Endothelial cell of umbilical vein (primary cell): ENCODE measurements around the gene KREMEN1. TPM values are rescaled to one million over a fixed set of nuclear protein-coding genes. Genes with fewer than 3 reads are reported as not detected.

Experiments used
- BruUV-seq: library from RNA; stranded (reverse); fragments of 400-500 nt; replicated peaks from 2 replicates; lab custom pipeline; 2021; lab: Mats Ljungman, UMichigan
- CTCF ChIA-PET: fragments of 300-600, 350-600 bp; sonication (Branson Sonifier 250); formaldehyde crosslinking; loops from one replicate; lab custom pipeline; 2021; ENCODE audit warnings: antibody characterized with exemption, inconsistent platforms; lab: Charles Lee
- POLR2A ChIA-PET: fragments of 300-600, 350-600 bp; sonication (Branson Sonifier 250); formaldehyde crosslinking; loops from one replicate; lab custom pipeline; 2021; ENCODE audit warnings: antibody characterized with exemption, inconsistent platforms; lab: Charles Lee
- DNase-seq: peaks from one replicate; pipeline ENCODE4 v3.0.0-alpha.2; 2011; ENCODE audit warnings: low read depth, low spot score
- FAIRE-seq: peaks from 2 replicates; lab custom pipeline; 2011; peaks lifted over from hg19 to GRCh38; lab: Jason Lieb, UNC
- H2AFZ ChIP-seq: 2 replicates; pipeline ENCODE4 v1.6.0; 2012; ENCODE audit warnings: low read depth, low read length, control low read depth, inconsistent platforms
- H3K27ac ChIP-seq: 2 replicates; pipeline ENCODE4 v1.5.1; 2011; ENCODE audit warnings: low read depth, mild to moderate bottlenecking, control low read depth, low read length, moderate library complexity; ENCODE audit not compliant: insufficient read depth
- H3K27me3 ChIP-seq, 2 experiments: 2 replicates each; pipeline versions ENCODE4 v1.6.0 to v1.6.1; 2011; ENCODE audit warnings: low read length in 2 of 2, mixed read lengths in 1 of 2; ENCODE audit not compliant: control insufficient read depth in 2 of 2, insufficient read depth in 2 of 2
- H3K36me3 ChIP-seq, 2 experiments: 2 replicates in 1 of 2; 3 replicates in 1 of 2; pipeline ENCODE4 v1.5.1; 2011; ENCODE audit warnings: low read length in 2 of 2, mild to moderate bottlenecking in 1 of 2, moderate library complexity in 1 of 2; ENCODE audit not compliant: control insufficient read depth in 2 of 2, insufficient read depth in 2 of 2; ENCODE audit errors: extremely low read depth in 1 of 2
- H3K4me1 ChIP-seq: 3 replicates; pipeline ENCODE4 v1.5.1; 2011; ENCODE audit warnings: mild to moderate bottlenecking, low read length; ENCODE audit not compliant: control insufficient read depth, insufficient read depth; ENCODE audit errors: extremely low read depth
- H3K4me2 ChIP-seq: 2 replicates; pipeline ENCODE4 v1.6.1; 2011; ENCODE audit warnings: low read length, control low read depth, mixed read lengths; ENCODE audit not compliant: insufficient read depth
- H3K4me3 ChIP-seq, 3 experiments: fragments of 200-600 bp in 1 of 3; sonication (generic), shearing (Covaris generic) in 1 of 3; replicated peaks in 1 of 3; 2 replicates each; pipeline ENCODE4 v1.5.1; 2011 to 2016; ENCODE audit warnings: control low read depth in 3 of 3, low read length in 3 of 3, mild to moderate bottlenecking in 2 of 3, inconsistent platforms in 1 of 3, low read depth in 1 of 3, moderate library complexity in 1 of 3; ENCODE audit not compliant: insufficient read depth in 1 of 3
- H3K79me2 ChIP-seq: 2 replicates; pipeline ENCODE4 v1.6.0; 2012; ENCODE audit warnings: low read length, inconsistent platforms; ENCODE audit not compliant: control insufficient read depth, insufficient read depth
- H3K9ac ChIP-seq: replicated peaks from 2 replicates; pipeline ENCODE3; 2011; ENCODE audit warnings: low read length, control low read depth; ENCODE audit not compliant: insufficient read depth; ENCODE audit errors: extremely low read depth
- H3K9me1 ChIP-seq: replicated peaks from 3 replicates; pipeline ENCODE4 v1.6.0; 2011; ENCODE audit warnings: mild to moderate bottlenecking, low read length; ENCODE audit not compliant: control insufficient read depth, insufficient read depth; ENCODE audit errors: extremely low read depth
- H3K9me3 ChIP-seq: replicated peaks from 2 replicates; pipeline ENCODE4 v1.5.1; 2012; ENCODE audit warnings: low read length, inconsistent platforms; ENCODE audit not compliant: control insufficient read depth, insufficient read depth
- H4K20me1 ChIP-seq: replicated peaks from 2 replicates; pipeline ENCODE3; 2011; ENCODE audit warnings: mild to moderate bottlenecking, low read length; ENCODE audit not compliant: control insufficient read depth, insufficient read depth; ENCODE audit errors: extremely low read depth
- CTCF ChIP-seq, 2 donors: IDR thresholded peaks; 1 replicate in 1 of 2; 2 replicates in 1 of 2; pipeline ENCODE4 v1.5.1; 2011; ENCODE audit warnings: low read length in 2 of 2, mild to moderate bottlenecking in 2 of 2, moderate library complexity in 2 of 2, control low read depth in 1 of 2, inconsistent platforms in 1 of 2, low read depth in 1 of 2; ENCODE audit not compliant: insufficient read depth in 1 of 2; ENCODE audit errors: extremely low read depth in 1 of 2
- EZH2 ChIP-seq: IDR thresholded peaks from 2 replicates; pipeline ENCODE4 v1.6.1; 2012; ENCODE audit warnings: borderline replicate concordance, low read depth, mild to moderate bottlenecking, moderate library complexity, low read length, inconsistent platforms; ENCODE audit not compliant: severe bottlenecking
- FOS ChIP-seq: IDR thresholded peaks from 2 replicates; pipeline ENCODE4 v1.6.1; 2011; ENCODE audit warnings: mild to moderate bottlenecking, low read length, moderate library complexity, borderline replicate concordance; ENCODE audit not compliant: insufficient read depth
- GATA2 ChIP-seq: IDR thresholded peaks from 2 replicates; pipeline ENCODE4 v1.7.0; 2011; ENCODE audit warnings: low read depth, mild to moderate bottlenecking, moderate library complexity, mixed read lengths, low read length; ENCODE audit not compliant: insufficient read length, insufficient read depth
- JUN ChIP-seq: IDR thresholded peaks from 2 replicates; pipeline ENCODE4 v1.6.1; 2011; ENCODE audit warnings: borderline replicate concordance, low read depth; ENCODE audit not compliant: insufficient read length, insufficient read depth
- MAX ChIP-seq: IDR thresholded peaks from 2 replicates; pipeline ENCODE4 v1.6.1; 2011; ENCODE audit not compliant: insufficient read depth, insufficient read length
- MYC ChIP-seq: IDR thresholded peaks from one replicate; pipeline ENCODE4 v1.6.1; 2011; ENCODE audit warnings: mild to moderate bottlenecking, low read depth, low read length
- POLR2A ChIP-seq: IDR thresholded peaks from 2 replicates; pipeline ENCODE4 v1.6.1; 2012; ENCODE audit warnings: low read depth, mild to moderate bottlenecking, control low read depth, low read length
- POLR2AphosphoS5 ChIP-seq: IDR thresholded peaks from 2 replicates; pipeline ENCODE4 v1.6.1; 2012; ENCODE audit warnings: low read depth, mild to moderate bottlenecking, control low read depth, low read length, moderate library complexity; ENCODE audit not compliant: insufficient read depth
- dilution Hi-C: fragments of 300-500 bp; cut with MboI; formaldehyde crosslinking; loops from one replicate; pipeline ENCODE4 v1.15.0; 2019; ENCODE audit warnings: low sequenced_read_pairs; ENCODE audit not compliant: extremely low pct_ligation_motif_present
- intact Hi-C: fragments of 100-400 bp; cut with micrococcal nuclease; formaldehyde crosslinking; loops from one replicate; pipeline ENCODE4 v1.10.0; 2022
- polyA plus RNA-seq, 4 experiments: library from polyadenylated mRNA; depleted of rRNA in 3 of 4; stranded (reverse) in 3 of 4; unstranded in 1 of 4; fragments of >200 nt; gene quantifications; 2 replicates each; pipeline versions ENCODE4 v1.2.1 to v1.2.3, GENCODE V29; 2011 to 2012; ENCODE audit warnings: missing spikeins in 1 of 4
- total RNA-seq: library from RNA; stranded (reverse); gene quantifications from 2 replicates; pipeline ENCODE4 v1.2.3, GENCODE V29; 2021

The KREMEN1 gene
- total and polyA plus RNA-seq, 2 donors (not counting 3 experiments of a cell fraction or from before 2014, with no cell fraction given): 0.58 to 1.1 TPM

GRCh38 chr22:29167032-29167911 is 94.4 kb downstream of the KREMEN1 start:
- TF ChIP-seq CTCF (IDR thresholded peaks at IDR 0.05; ENCODE audit: extremely low read depth in 1 of 2, insufficient read depth in 1 of 2, low read depth in 1 of 2, low read length in 2 of 2) (no peak), EZH2 (no peak), GATA2 (no peak), FOS (no peak), POLR2A (no peak), JUN (no peak), POLR2AphosphoS5 (no peak), MAX (no peak), MYC (no peak)
- Histone ChIP-seq H3K4me2 (no peak overlapping the region), H2AFZ (no peak overlapping the region), H3K27me3 (no peaks in the 10 kb centered on the region), H3K36me3 (no peaks in the 10 kb centered on the region), H3K79me2 (no peaks in the 10 kb centered on the region), H3K27ac (no peak overlapping the region), H3K9me3 (no peaks in the 10 kb centered on the region), H4K20me1 (no peaks in the 10 kb centered on the region), H3K9ac (no peak overlapping the region), H3K4me3 (no peak overlapping the region), H3K4me1 (no peaks in the 10 kb centered on the region), H3K9me1 (no peaks in the 10 kb centered on the region)
- no peak for DNase-seq
- BruUV-seq: no TSS peak
- ChIA-PET POLR2A (no interaction called here), CTCF (no interaction called here)
- dilution Hi-C loops: no loop called here
- intact Hi-C loops: no loop called here
- no peak for FAIRE-seq
